Astrocyte of the spinal cord (primary cell): ENCODE results near the gene DYNC1LI2.
"Not testable (repeated sequence)": the region's sequence is repeated elsewhere in the genome, so short reads cannot be mapped to it uniquely, and the experiment has no call there.

Experiments
- DNase-seq: peaks from one replicate; pipeline ENCODE4 v3.0.0; 2011; ENCODE audit warnings: low read depth, low spot score
- H3K4me3 ChIP-seq: 2 replicates; pipeline ENCODE4 v1.5.1; 2011; ENCODE audit warnings: low read depth, mild to moderate bottlenecking, low read length, moderate library complexity
- in situ Hi-C: cut with HindIII; loops from 2 replicates; pipeline ENCODE4 v1.10.0; 2017; ENCODE audit warnings: low sequenced_read_pairs
- TF ChIP-seq, protein P1 (sequence below): IDR thresholded peaks from 2 replicates; pipeline ENCODE4 v1.5.1; 2012; ENCODE audit warnings: low read depth, mild to moderate bottlenecking, low read length, inconsistent platforms

Gene DYNC1LI2

GRCh38 chr16:66751303-66751991 lies at the start of gene DYNC1LI2:
DYNC1LI2 (minus strand) TSS chr16:66751609; CDS start chr16:66751591, 18 bp downstream.
- in situ Hi-C loops, result no loop called here
- H3K4me3 ChIP-seq, result peak within 1 kb of the TSS; percentile 82
- peak; percentile 62 for DNase-seq
- TF ChIP-seq, protein P1, sequence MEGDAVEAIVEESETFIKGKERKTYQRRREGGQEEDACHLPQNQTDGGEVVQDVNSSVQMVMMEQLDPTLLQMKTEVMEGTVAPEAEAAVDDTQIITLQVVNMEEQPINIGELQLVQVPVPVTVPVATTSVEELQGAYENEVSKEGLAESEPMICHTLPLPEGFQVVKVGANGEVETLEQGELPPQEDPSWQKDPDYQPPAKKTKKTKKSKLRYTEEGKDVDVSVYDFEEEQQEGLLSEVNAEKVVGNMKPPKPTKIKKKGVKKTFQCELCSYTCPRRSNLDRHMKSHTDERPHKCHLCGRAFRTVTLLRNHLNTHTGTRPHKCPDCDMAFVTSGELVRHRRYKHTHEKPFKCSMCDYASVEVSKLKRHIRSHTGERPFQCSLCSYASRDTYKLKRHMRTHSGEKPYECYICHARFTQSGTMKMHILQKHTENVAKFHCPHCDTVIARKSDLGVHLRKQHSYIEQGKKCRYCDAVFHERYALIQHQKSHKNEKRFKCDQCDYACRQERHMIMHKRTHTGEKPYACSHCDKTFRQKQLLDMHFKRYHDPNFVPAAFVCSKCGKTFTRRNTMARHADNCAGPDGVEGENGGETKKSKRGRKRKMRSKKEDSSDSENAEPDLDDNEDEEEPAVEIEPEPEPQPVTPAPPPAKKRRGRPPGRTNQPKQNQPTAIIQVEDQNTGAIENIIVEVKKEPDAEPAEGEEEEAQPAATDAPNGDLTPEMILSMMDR, result peak; percentile 69

DNA sequence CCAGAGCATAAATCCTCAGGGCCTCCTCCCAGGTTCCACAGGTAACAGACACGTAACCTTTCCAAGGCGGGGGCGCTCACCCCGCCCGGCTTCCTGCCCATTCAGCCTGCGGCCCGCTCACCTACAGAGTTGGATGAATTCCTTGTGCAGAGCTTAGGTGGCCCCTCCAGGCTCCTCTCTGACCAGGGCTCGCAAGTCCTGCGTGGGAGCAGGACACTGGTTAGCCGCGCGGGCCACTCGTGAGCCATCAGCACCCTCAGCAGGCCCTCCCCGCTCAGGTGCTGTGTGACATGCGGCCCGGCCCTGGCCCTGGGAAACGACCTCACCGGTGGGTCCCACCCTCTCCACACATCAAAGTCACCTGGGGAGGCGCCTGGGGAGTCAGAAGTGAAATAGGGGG lies 49.4 kb upstream of the DYNC1LI2 start:
- no peak for DNase-seq
- TF ChIP-seq, protein P1, result no peak
- H3K4me3 ChIP-seq, result no peak overlapping the region
- in situ Hi-C loops, result no loop called here

- in situ Hi-C loops, result no loop called here
- peak; percentile 17 for DNase-seq
- TF ChIP-seq, protein P1, result no peak
- no peak overlapping the region for H3K4me3 ChIP-seq
These were observed 46.8 kb upstream of the DYNC1LI2 start for GRCh38 chr16:66798161-66798560.

DNA sequence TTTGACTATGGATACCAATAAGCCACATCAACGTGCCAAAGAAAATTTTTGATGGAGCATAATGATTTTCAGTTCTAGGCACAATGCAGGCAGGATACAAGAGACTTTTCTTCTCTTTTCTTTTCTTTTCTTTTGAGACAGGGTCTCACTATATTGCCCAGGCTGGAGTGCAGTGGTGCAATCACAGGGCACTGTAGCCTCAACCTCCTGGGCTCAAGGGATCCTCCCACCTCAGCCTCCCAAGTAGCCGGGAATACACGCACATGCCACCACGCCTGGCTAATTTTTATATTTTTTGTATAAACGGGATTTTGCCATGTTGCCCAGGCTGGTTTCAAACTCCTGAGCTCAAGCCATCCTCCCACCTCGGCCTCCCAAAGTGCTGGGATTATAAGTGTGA lies 42.6 kb upstream of the DYNC1LI2 start:
- in situ Hi-C loops, DNase-seq: not testable (repeated sequence)

DNA sequence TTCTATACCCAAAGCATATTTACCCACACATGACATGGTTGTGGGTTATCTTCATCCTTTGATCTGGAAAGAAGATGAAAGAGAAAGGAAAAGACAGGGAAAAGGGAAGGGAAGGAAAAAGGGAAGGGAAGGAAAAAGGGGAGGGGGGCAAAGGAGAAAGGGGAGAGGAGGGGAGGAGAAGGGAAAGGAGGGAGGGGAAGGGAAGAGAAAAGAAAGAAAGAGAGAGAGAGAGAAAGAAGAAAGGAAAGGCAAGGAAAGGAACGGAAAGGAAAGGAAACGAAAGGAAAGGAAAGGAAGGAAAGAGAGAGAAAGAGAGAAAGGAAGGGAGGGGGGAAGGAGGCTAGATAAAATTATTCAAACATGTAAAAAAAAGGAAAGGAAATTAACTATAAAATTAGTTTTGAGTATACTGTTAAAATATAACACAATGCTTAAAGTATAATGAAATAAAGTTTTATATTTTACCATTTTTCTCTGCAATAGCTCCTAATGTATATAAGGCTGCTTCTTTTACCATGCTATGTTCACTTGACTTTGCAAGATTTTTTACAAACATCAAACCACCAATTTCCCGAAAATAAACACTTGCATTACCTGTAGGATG lies 38.8 kb upstream of the DYNC1LI2 start:
- in situ Hi-C loops, result no loop called here
- no peak overlapping the region for H3K4me3 ChIP-seq
- TF ChIP-seq, protein P1, result no peak
- no peak for DNase-seq

More for the DNA sequence above, 42.6 kb upstream of the DYNC1LI2 start:
- H3K4me3 ChIP-seq, result not testable (repeated sequence)

- in situ Hi-C loops, result no loop called here
- H3K4me3 ChIP-seq, result no peak overlapping the region
- no peak for DNase-seq
- TF ChIP-seq, protein P1, result no peak
These were observed 36.0 kb upstream of the DYNC1LI2 start for GRCh38 chr16:66787427-66787826.

DNA sequence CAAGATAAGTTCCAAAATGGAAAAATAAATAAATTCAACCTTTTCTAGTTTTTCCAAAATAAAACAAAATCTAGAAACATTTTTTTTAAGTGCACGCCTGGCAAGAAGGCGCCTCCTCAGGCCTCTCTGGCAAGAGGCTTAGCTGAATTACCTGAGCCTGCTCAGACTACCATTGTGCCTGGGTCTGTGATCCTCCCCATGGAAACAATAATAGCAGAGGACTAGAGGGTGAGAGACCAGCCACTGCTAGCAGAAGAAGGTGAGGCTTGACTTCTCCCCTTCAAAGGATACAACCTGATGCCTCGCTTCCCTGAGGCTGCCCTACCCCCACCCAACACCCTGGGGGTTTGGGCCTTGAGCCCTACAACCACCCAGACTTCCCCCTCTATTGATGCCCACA lies 35.1 kb upstream of the DYNC1LI2 start:
- no peak for DNase-seq
- no peak overlapping the region for H3K4me3 ChIP-seq
- TF ChIP-seq, protein P1, result no peak
- in situ Hi-C loops, result no loop called here
